Measurements from ENCODE around the gene SMAD2. TPM values are rescaled to one million over a fixed set of nuclear protein-coding genes. Genes with fewer than 3 reads are reported as not detected.

The SMAD2 gene
- total RNA-seq, 2 experiments from 2014 or later = 266 to 267 TPM

DNA sequence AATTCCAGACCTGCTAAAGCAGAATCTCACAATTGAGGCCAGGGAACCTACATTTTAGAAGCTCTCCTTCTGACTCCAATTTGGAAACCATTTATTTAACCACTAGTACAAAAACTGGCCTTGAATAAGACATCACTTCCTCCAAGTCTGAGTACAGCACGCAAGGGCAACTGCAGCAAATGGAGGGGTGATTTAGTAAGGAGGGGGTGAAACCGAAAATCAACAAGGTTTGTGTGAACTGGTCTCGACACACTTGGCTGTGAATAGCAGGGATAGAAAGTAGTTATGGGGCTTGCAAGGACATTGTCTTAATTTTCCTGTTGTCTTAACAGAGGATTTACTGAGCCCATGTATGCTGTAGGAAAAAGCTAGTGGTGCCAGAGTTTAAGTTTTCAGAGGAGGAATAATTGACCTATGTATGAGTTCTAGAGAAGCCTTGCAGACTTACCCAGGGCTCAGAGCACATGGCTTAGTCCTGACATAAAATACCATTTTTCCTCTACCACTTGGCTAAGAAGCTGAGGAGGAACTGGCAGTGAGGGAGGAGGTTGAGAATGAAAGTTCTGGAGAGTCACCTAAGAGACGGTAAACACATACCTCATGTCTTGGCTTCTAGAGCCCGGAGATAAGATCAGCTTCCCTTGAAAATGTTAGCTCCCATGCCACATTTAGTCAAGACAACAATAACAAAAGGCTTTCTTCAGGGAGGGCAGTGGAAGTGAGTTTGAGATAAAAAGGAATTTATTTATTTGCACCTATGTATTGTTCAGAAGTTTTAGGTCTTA, 114.8 kb downstream of the SMAD2 start:
- ChIA-PET POLR2A (no interaction called here), CTCF (interaction anchor here (0.6 kb wide), 1 partner anchor 170 kb away, joined by 4 read pairs; no protein-coding TSS in a partner anchor)

- CTCF ChIA-PET = no interaction called here
These were observed 121.0 kb downstream of the SMAD2 start for GRCh38 chr18:47809420-47809819.

GRCh38 chr18:47802802-47803201, 127.7 kb downstream of the SMAD2 start:
- POLR2A ChIA-PET = no interaction called here
- CTCF ChIA-PET = no interaction called here

More at GRCh38 chr18:47809420-47809819, 121.0 kb downstream of the SMAD2 start:
- POLR2A ChIA-PET = no interaction called here

DNA sequence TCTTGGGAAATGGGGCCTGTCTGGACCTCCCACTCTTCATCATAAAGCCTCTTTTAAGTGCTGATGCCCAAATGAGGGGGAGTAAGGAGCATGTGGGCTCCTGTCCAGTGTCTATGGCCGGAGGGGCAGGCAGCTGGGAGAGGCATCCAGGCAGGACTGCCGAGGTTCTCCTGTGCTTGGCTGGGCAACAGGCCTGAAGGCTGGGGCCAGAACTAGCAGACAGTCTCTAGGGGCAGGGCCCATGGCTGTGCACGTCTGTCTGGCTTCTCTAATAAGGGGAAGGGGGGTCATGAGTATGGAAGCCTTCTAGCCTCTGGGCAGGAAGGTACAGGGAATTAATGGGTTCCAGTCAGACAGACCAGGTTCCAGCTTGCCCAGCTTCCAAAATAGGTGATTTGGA, 128.6 kb downstream of the SMAD2 start:
- POLR2A ChIA-PET = interaction anchor here (0.6 kb wide), 1 partner anchor 94 kb away, joined by 3 read pairs; no protein-coding TSS in a partner anchor
- CTCF ChIA-PET = no interaction called here

GRCh38 chr18:47800756-47801155, 129.7 kb downstream of the SMAD2 start:
- CTCF ChIA-PET = no interaction called here
- POLR2A ChIA-PET = no interaction called here

DNA sequence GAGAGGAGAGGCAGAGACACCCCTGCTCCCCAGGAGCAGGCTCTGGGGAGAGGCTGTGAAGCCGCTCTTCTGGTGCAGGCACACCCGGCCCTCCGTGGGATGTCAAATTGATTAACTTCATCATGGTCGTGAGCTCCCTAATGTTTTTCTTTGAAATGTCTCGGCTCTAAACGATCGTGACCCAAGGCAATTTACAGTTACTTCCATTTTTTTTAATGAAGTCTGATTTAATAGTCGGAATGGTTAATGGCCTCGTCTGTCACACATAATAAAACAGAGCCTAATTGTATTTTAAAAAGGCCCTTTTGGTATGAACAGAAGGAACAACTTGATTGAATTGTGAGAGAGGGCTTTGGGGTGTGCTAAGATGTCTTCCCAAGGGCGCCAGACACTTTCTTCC, 130.2 kb downstream of the SMAD2 start:
- ChIA-PET POLR2A (no interaction called here), CTCF (no interaction called here)

GRCh38 chr18:47799376-47799775, 131.1 kb downstream of the SMAD2 start:
- ChIA-PET CTCF (no interaction called here), POLR2A (no interaction called here)

DNA sequence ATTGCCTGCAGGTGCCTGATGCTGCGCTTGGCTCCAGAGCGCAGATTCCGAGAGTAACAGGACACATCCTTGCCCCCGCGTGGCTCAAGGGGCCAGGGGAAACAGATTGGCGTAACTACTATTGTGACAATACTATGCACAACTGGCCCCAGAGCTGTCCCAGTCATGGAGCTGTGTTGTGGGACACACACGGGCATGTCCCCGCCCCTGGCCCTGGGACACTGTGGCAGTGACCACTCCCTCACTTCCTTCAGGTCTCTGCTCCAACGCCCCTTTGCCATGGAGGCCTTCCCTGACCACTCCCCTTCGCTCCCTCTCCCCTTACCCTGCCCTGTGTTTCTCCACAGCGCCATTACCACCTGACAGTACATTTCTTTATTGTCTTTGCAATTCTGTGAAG, 132.1 kb downstream of the SMAD2 start:
- CTCF ChIA-PET = no interaction called here
- POLR2A ChIA-PET = no interaction called here

DNA sequence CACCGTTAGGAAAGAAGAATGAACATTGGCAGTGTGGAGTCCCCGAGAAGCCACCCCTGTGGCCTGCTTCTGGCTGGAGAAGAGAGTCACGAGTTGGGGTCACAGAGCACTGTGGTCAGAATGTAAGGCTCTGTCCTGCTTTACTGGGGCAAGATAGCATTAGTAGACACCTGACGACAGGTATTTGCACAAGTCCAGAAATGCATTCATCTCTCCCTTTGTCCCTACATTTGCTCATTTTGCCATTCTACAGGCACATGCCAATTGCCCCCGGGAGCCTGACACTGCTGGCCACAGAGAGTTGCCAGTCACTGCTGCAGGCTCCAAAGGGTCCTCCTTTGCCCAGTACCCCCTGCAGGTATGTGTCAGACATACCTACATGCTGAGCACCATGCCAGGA, 133.3 kb downstream of the SMAD2 start:
- ChIA-PET POLR2A (no interaction called here), CTCF (no interaction called here)

- ChIA-PET POLR2A (interaction anchor here (0.5 kb wide), 1 partner anchor 162 kb away, joined by 4 read pairs; no protein-coding TSS in a partner anchor), CTCF (no interaction called here)
These were observed 135.0 kb downstream of the SMAD2 start for GRCh38 chr18:47795434-47795814.

GRCh38 chr18:47794725-47795433, 135.6 kb downstream of the SMAD2 start:
- ChIA-PET POLR2A (interaction anchor here (0.5 kb wide), 1 partner anchor 162 kb away, joined by 4 read pairs; no protein-coding TSS in a partner anchor), CTCF (no interaction called here)

DNA sequence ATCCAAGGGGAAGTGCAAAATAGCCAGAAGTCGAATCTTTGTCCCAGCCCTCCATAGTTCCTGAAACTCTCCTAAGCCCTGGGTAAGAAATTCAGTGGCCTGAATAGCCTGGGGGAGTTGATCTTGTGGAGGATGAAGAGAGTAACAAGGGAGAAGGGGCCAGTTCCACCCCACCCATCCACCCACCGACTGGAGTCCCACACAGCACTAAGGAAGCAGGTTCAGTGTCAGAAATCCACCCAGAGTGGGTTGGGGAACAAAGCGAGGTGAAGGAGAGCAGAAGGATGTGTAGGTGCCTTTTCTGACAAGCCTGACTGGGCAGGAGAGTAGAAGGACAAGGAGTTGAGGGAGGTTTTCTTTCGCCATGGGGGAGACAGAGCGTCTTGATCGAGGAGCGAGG, 136.8 kb downstream of the SMAD2 start:
- CTCF ChIA-PET = no interaction called here
- POLR2A ChIA-PET = no interaction called here

DNA sequence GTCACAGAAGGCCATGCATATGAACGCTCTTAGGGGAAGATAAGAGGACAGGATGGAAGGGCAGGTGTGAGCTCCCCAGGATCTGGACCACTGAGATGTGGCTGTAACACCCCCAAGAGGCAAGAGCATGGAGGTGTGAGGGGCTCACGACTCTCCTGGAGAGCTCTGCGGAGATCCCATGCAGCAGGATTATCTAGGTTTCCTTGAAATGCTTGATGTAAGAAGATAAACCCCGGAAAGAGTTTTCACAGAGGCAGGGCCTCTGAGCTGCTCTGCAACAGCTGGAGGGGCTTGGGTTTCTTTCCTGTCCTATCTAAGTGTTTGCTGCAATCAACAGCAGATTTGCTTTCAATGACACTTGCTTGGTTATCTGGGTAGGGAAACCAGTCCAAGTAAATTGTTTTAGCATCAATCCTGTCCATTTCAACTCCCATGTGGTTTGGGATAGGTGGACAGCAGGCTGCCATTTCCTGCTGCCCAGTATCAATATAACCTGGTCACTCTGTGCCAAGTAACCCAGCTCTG, 138.9 kb downstream of the SMAD2 start:
- CTCF ChIA-PET = no interaction called here

GRCh38 chr18:47790036-47790435, 140.4 kb downstream of the SMAD2 start:
- ChIA-PET POLR2A (no interaction called here), CTCF (interaction anchor here (0.6 kb wide), 1 partner anchor 291 kb away, joined by 3 read pairs; no protein-coding TSS in a partner anchor)

More for the DNA sequence above, 138.9 kb downstream of the SMAD2 start:
- POLR2A ChIA-PET = no interaction called here

DNA sequence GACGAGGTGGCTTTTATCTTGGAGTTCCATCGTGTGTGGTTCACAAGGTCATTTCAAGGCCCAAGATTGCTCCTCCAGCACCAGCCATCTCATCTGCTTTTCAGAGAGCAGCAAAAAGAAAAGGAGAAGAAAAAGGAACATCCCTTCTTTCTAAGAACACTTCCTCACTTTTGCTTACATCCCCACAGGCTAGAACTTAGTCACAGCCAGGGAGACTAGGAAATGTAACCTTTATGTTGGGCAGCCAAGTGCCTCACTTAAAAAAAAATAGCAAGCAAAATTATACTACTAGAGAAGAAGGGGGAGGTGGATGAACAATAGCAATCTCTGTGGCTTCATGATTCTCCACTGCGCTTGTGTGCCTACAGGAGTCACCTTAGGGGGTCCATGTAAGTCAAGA, 141.8 kb downstream of the SMAD2 start:
- ChIA-PET POLR2A (no interaction called here), CTCF (no interaction called here)

DNA sequence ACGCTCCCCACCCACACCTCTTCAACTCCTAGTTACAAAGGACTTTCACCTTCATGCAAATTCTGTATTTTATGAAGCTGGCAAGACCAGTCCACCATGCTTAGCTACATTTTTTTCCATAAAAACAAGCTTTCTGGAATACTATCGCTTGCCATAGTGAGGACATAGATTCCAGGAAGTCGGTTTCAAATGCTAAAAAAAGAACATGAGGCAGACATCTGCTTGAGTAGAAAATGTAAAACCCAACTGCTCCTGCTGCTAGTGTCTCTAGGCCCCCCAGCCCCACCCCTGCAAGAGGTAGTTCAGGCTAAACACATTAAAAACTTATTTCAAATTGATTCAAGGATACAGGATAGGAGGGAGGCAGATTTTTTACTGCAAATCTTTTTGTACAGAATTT, 148.9 kb downstream of the SMAD2 start:
- POLR2A ChIA-PET = no interaction called here
- CTCF ChIA-PET = interaction anchor here (1.0 kb wide), 1 partner anchor 165 kb away, joined by 3 read pairs; no protein-coding TSS in a partner anchor

DNA sequence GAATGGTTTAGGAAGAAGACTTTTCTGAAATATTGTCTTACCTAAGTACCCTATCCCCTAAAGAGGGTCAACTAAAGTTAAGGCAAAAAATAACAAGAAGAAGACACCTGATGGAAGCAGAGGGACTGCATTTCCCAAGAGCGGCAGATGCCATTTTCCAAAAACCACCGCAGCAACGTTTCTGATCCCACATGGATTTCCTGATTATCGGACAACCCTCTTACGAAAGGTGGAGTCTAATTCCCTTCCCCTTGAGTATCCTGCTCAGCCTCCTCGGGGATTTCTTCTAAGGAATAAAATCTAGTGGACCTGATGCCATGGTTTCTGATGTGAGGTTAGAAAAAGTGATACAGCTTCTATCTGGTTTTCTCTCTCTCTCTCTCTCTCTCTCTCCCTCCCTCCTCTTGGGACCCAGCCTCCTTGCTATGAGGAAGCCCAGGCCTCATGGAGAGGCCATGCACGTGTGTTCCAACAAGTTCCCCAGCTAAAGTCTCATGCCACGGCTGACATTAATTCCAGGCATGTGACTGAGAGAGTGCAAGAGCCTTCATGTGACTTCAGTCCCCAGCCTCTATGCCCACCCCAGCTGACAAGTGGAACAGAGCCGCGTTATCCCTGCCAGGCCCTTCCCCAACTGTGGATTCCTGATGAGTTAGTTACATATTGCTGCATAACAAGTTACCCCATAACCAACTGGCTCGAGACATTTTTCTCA, 150.3 kb downstream of the SMAD2 start:
- ChIA-PET CTCF (no interaction called here), POLR2A (interaction anchor here (0.6 kb wide), 1 partner anchor 200 kb away, joined by 3 read pairs; no protein-coding TSS in a partner anchor)

GRCh38 chr18:47779381-47779780, 151.1 kb downstream of the SMAD2 start:
- POLR2A ChIA-PET = no interaction called here

GRCh38 chr18:47777626-47778025, 152.8 kb downstream of the SMAD2 start:
- ChIA-PET POLR2A (no interaction called here), CTCF (no interaction called here)

More at GRCh38 chr18:47779381-47779780, 151.1 kb downstream of the SMAD2 start:
- CTCF ChIA-PET = no interaction called here

DNA sequence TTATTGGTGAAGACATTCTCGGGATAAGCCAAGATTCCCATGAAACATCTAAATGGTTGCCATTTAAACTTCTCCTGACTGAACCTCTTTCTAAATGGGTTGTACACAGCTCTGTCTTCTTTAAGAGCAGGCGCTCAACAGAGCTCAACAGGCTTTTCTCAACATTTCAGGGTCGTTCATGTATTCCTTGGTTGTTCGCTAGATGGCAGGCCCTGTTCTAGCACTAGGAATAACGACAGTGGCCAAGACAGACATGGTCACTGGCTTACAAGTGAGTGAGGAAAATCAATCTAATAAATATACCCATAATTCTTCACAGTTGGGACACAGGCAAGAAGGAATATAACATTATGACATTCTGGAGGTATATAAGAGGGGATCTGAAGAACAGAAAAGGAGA, 154.5 kb downstream of the SMAD2 start:
- ChIA-PET POLR2A (no interaction called here), CTCF (no interaction called here)
